Gastroesophageal sphincter (tissue), 3 donors: ENCODE data around the gene XRCC4.

ENCODE experiments used
- CTCF ChIP-seq, 4 experiments: fragments of 200-600 bp in 2 of 4; fragments of 450-650 bp in 2 of 4; sonication (generic) in 1 of 4; IDR thresholded peaks; one replicate each; pipeline ENCODE4 v1.5.1; 2017 to 2019; ENCODE audit warnings: antibody characterized with exemption in 4 of 4, mild to moderate bottlenecking in 2 of 4, moderate library complexity in 2 of 4
- POLR2A ChIP-seq, 2 donors: fragments of 450-650 bp; IDR thresholded peaks; one replicate each; pipeline ENCODE4 v1.6.1; 2017; ENCODE audit warnings: antibody characterized with exemption in 2 of 2, mild to moderate bottlenecking in 2 of 2, moderate library complexity in 1 of 2
- POLR2AphosphoS5 ChIP-seq: sonication (generic); formaldehyde crosslinking; IDR thresholded peaks from one replicate; pipeline ENCODE4 v1.6.1; 2017; ENCODE audit warnings: antibody characterized with exemption

GRCh38 chr5:83197326-83197967 is 120.1 kb downstream of the XRCC4 start:
- TF ChIP-seq CTCF (IDR thresholded peaks at IDR 0.05) (no peak), POLR2A (IDR thresholded peaks at IDR 0.05) (no peak), POLR2AphosphoS5 (no peak)
